HG02759 (cell line): ENCODE results near the gene KCTD20.
"Not testable (repeated sequence)": the region's sequence is repeated elsewhere in the genome, so short reads cannot be mapped to it uniquely, and the experiment has no call there.

Source experiments
- ATAC-seq: cut with Tn5 transposase; IDR thresholded peaks from one replicate; pipeline ENCODE4 v1.9.1; 2021; ENCODE audit warnings: mild to moderate bottlenecking, moderate library complexity; ENCODE audit not compliant: unreplicated experiment

KCTD20 gene

DNA sequence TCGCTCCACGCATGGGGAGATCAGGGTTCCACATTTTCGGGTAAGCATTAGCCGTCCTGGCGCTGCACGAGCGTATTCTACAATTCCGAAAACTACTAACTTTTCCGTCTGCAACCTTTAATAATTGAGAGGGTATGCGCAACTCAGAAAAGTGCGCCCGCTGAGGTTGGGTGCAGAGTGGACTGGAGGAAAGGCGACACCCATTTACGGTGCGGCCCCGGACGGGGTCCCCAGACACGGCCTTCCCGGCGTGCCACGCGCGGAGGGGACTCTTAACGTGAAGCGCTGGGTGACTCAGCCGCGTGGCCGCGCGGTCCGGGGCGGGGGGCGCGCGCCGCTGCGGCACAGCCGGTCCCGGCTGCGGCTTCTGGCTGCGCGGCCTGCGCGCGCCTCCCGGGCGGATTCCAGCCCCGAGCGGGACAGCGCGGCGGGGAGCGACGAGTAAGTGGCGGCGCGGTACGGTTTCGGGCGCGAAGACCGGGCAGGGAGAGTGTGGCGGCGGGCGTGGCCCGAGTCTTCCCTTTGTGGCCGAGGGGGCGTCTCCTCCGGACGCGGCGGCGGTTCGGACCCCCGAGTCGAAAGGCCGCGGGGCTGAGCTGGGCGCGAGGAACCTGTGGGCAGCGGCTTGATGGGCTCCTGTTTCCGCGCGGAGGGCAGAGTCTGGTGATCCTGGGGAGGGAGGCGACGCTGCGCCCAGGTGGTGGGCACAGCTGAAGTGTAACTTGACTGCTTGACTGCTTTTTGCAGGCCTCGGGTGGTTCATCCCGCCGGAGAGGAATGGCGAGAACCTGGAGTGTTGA lies at the start of gene KCTD20, which contains the start of gene PXT1:
Gene KCTD20 (plus strand): TSS at position 330 of the 800 bp plus-strand sequence. CDS start 27,098 bp downstream, outside the sequence.
Gene PXT1 (minus strand): TSS at position 184 of the 800 bp plus-strand sequence. CDS start 16,772 bp downstream, outside the sequence.
- peak; percentile 87 for ATAC-seq

DNA sequence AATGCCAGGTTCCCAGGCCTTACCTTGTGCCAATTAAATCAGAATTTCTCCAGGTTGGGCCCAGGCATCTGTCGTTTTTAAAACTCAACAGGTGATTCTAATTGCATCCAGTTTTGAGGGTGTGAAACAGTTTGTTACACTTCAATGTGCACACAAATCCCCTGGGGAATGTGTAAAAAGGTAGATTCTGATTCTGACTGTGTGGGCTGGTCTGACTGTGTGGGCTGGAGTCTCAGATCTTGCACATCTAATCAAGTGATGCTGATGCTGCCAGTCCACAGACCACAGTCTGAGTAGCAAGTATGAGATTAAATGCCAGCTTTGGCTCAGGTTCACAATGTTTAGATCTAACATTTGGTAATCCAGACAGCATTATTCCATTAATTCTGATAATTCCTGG lies 42.8 kb upstream of the KCTD20 start:
- ATAC-seq = no peak

GRCh38 chr6:36402481-36402880 lies 40.3 kb upstream of the KCTD20 start:
- ATAC-seq = no peak

DNA sequence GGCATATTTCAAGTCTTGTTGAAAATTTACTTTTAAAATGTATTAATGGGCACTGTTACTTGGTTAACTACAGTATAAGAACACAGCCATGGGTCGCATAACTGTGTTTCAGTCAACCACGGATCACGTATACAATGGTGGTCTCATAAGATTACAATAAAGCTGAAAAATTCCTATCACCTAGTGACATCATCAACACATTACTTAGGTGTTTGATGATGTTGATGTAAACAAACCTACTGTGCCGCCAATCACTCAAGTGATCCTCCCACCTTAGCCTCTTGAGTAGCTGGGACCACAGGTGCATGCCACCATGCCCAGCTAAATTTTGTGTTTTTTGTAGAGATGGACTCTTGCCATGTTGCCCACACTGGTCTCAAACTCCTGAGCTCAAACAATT lies 38.6 kb upstream of the KCTD20 start:
- no peak for ATAC-seq

DNA sequence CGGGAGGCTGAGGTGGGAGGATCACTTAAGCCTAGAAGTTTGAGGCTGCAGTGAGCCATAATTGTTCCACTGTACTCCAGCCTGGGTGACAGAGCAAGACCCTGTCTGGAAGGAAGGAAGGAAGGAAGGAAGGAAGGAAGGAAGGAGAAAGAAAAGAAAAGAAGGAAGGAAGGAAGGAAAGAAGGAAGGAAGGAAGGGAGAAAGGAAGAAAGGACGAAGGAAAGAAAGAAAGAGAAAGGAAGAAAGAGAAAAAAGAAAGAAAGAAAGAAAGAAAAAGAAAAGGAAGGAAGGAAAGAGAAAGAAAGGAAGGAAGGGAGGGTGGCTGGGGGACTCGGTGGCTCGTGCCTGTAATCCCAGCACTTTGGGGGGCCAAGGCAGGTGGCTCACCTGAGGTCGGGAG lies 33.1 kb upstream of the KCTD20 start:
- not testable (repeated sequence) for ATAC-seq

DNA sequence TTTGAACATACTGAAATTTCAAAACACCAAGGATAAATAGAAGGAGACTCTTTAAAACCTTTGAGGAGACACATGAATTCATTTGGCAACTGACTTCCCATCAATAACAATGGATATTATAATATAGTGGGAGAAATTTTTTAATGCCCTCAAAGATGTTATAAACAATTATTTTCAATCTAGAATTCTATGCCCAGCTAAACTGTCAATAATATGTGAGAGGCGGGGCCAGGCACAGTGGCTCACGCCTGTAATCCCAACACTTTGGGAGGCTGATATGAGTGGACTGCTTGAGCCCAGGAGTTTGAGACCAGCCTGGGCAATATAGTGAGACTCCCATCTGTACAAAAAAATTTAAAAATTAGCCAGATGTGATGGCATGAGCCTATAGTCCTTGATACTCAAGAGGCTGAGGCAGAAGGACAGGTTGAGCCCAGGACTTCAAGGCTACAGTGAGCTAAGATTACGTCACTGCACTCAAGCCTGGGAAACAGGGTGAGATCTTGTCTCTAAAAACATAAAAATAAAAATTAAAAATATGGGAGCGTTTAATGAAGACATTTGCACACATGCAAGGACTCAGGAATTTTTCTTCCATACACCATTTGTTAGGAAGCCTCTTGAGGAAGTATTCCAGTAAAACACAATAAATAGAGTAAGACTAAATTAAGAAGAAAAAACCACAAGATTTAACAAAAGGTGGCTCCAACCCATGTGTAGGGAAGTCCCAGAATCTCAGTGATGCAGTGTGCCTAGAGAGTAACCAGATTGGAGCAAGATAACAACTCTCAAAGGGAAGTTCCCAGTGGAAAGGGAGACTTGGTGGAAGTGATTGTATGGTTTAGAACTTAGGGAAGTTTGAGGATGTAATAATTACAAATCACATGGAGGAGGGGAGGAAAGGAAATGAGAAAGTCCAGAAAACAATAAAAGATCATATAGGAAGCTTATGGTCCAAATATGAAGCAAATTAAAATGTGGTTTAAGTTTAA lies 29.0 kb upstream of the KCTD20 start:
- ATAC-seq = no peak

- no peak for ATAC-seq
Observed at GRCh38 chr6:36414481-36414880, 28.3 kb upstream of the KCTD20 start.

- no peak for ATAC-seq
Observed at GRCh38 chr6:36418558-36418957, 24.2 kb upstream of the KCTD20 start.

DNA sequence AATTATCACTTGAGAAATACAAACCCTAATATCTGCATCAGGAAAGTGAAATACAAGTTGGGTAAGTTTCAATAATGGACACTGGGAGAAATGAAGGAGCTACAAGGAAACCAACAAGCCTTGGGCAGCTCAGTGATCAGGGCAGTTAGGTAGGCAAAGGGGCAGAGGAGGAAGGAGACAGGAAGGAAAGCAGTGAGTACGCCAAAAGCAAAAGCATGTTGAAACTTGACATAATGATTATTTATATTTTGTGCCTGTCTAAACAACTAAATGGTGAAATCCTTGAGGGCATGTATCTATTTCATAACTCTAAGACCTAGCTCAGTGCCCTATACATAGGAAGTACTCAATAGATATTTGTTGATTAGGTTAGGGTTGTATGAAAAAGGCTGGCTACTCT lies 23.5 kb upstream of the KCTD20 start:
- ATAC-seq = no peak

DNA sequence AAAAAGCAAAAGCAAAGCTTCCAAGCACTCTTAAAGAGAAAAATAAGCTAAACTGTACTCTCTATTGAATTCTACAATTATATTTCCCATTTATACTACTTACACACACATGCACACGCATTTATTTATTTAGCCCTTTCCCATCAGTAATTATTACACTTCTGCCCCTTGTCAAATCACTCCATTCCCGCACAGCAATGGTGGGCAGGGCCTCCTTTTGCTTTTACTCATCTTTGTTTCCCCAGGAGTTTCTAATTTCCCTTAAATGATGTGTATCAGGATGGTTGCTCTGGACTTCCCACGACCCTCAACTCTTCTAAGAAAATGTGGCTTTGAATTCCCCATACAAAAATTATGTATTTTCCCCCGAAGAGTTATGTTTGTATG lies 20.1 kb upstream of the KCTD20 start:
- ATAC-seq = no peak

- peak; percentile 98 for ATAC-seq
Observed at GRCh38 chr6:36423101-36423824, 19.5 kb upstream of the KCTD20 start.

DNA sequence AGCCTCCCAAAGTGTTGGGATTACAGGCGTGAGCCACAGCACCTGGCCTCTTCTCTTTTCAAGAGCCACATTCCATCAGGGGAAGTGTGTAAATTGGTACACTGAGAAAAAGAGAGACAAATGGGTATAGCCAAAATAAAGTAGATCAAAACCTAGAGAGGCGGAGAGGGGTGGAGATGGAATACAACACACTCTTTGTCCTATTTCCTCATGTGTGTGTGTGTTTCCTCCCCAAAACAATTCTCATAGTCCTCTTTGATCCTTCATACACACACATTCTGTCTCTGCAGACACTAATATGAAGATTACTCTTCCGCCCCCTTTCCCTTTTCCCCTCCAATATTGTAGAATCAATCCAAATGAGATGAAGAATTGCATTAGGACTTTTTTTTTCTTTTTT lies 16.2 kb upstream of the KCTD20 start:
- no peak for ATAC-seq

GRCh38 chr6:36428911-36429310 lies 13.9 kb upstream of the KCTD20 start:
- ATAC-seq = no peak

DNA sequence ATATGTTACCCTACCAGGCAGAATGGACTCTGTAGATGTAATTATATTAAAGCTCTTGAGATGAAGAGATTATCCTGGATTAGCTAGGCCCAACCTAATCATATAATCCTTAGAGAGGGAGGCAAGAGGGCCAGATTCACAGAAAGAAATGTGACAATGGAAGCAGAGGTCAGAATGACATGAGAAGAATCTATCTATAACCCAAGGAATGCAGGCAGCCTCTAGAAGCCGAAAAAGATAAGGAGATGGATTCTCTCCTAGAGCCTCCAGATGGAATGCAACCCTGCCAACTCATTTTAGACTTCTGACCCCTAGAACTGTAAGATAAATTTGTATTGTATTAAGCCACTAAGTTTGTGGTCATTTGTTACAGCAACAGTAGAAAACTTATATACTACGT lies 12.4 kb upstream of the KCTD20 start:
- ATAC-seq = no peak

DNA sequence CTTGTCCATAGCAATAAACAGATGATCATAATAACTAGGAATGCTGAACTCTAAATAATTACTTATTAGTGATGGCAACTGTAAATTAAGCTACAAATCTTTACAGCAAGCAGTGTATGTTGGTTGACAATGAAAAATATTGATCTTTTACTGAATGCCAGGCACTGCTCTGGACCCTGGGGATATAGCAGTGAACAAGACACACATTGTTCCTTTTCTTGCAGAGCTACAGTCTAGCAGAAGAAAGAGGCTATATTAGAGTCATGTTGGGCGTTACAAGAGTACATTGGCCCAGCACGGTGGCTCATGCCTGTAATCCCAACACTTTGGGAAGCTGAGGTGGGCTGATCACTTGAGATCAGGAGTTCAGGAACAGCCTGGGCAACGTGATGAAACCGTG lies 11.6 kb upstream of the KCTD20 start:
- ATAC-seq = no peak

DNA sequence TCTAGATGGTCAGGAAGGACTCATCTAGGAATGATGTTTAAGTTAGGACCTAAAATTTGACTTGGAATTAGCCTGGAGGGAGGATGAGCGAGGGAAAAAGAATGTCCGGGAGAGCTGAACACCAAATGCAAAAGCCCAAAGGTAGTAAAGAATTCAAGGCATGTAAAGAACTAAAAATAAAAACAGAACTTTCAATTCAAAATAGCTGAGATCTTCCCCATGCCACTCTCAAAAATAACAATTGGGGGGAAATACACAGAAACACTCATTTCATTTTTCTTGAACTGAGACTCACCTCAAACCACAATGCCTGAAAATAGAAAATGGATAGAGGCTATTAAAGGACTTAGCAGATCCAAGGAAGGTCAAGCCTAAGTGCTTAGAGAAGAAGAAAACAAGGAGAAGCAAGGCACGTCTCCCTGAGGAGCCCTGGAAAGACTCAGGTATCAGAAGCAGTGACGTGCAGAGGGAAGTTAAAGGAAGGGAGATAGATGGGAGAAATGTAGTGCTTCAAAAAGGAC lies 10.6 kb upstream of the KCTD20 start:
- ATAC-seq = no peak

DNA sequence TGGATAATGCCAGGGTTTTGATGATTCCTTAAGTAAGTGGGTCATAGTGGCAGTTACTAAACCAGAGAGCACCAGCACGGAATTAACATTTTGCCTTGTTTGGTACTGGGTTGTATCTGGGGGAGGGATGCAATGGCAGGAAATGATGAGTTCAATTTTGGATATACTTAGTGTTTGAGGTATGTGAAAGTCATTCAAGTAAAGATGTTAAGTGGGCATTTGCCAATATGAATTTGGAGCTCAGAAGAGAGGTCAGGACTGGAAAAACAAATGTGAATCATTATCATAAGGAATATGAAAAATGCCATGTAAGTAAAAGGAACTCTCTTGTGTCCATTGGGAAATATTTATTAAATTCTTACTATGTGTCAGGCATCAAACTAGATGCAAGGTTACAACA lies 6.3 kb upstream of the KCTD20 start:
- no peak for ATAC-seq

DNA sequence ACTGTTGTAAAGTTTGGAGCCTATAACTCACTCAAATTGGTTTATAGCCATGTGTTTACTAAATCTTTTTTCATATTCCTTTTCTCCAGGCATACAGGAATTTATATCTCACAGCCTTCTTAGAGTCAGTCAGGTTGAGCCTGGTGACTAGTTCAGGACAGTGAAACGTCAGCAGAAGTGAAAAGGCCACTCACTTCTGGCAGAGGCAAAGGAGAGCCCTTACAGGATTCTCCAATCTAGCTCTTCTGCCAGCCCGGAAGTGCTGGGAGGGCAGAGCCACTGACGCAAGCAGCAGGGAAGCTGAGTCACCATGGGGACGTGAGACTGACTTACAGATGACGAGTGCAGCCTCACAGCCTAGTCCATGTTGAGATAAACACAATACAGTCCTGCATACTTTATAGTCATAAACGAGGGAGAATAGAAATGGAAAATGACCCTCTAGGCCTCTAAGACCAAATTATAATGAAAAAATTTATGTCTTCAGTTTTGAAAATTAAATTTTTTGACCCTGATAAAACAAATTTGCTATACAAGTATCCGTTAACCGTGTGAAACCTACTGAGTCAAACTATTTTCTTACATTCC lies 1.4 kb upstream of the KCTD20 start:
- ATAC-seq = peak; percentile 53

GRCh38 chr6:36442103-36442670 lies 613 bp upstream of the KCTD20 start:
- ATAC-seq = no peak
